ENCODE data around the gene CACNA2D3.

The CACNA2D3 gene

DNA sequence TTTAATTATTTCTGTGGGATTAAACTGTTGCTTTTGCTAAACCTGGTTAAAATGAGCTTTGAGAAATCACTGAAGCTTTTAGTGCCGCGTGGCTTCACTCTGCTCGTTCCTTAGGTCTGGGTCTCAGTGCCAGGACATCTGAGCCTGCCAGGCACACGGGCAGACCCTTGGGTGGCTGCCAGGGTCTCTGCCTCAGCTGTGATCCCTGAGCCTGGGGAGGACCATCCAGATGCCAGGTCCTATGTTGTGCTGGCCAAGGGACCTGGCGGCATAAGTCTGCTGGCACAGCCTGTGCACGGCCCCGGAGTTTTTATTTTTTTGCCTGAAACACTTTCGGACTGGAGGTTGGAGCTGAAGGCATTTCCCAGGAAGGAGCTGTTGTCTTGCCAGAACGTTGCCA, 477.4 kb downstream of the CACNA2D3 start:
- no peaks in the 10 kb centered on the region for H3K27me3 ChIP-seq (replicated peaks; ENCODE audit: insufficient read depth, low read length)
- TF ChIP-seq, protein P1, sequence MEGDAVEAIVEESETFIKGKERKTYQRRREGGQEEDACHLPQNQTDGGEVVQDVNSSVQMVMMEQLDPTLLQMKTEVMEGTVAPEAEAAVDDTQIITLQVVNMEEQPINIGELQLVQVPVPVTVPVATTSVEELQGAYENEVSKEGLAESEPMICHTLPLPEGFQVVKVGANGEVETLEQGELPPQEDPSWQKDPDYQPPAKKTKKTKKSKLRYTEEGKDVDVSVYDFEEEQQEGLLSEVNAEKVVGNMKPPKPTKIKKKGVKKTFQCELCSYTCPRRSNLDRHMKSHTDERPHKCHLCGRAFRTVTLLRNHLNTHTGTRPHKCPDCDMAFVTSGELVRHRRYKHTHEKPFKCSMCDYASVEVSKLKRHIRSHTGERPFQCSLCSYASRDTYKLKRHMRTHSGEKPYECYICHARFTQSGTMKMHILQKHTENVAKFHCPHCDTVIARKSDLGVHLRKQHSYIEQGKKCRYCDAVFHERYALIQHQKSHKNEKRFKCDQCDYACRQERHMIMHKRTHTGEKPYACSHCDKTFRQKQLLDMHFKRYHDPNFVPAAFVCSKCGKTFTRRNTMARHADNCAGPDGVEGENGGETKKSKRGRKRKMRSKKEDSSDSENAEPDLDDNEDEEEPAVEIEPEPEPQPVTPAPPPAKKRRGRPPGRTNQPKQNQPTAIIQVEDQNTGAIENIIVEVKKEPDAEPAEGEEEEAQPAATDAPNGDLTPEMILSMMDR (IDR thresholded peaks at IDR 0.05; ENCODE audit: low read length) = no peak
- TF ChIP-seq EZH2 (optimal IDR thresholded peaks at IDR 0.05; ENCODE audit: low read depth, low read length) (no peak), EZH2phosphoT487 (IDR thresholded peaks at IDR 0.05; ENCODE audit: low read length) (no peak)
- H2AFZ ChIP-seq (ENCODE audit: low read length) = no peak overlapping the region

DNA sequence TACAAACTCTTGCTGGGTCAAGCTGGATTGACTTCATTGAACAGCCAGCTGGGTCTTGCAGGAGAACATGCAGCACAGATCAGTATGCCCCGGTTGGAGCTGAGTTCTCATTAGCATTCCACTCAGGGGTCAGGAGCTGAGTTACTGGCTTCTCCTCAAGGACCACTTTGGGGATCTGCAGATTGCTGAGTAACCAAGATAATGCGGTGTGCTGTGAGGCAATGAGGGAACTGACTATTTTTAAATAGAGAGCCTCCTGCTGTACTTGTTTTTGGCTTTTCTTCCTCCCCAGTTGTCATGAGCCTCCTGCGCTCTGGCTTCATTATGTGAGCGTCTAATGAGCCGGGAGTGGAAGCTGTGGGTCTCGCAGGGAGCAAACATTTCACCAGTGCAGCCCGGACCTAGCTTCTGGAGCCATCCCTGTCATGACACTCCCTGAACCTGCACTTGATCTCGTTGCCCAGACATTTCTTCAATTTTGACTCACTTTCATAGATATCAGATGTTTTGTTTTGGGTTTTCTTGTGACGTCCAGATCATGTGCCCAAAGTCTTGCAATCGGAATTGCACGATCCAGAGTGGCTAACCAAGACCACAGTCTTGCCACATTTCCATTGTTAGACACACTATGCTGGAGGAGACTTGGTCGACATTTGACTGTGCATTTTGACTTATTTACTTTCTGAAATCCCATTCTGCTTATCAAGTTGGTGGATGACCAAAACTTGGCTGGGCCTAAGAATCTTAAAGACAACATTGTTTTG, 478.3 kb downstream of the CACNA2D3 start:
- H3K4me2 ChIP-seq (ENCODE audit: low read depth, low read length) = no peak overlapping the region
- H3K36me3 ChIP-seq (replicated peaks; ENCODE audit: insufficient read depth, low read length) = no peaks in the 10 kb centered on the region
- H3K9ac ChIP-seq (ENCODE audit: low read length) = no peak overlapping the region
- H3K4me3 ChIP-seq (ENCODE audit: low read length) = no peak overlapping the region
- no peak for DNase-seq
- no peaks in the 10 kb centered on the region for H3K9me2 ChIP-seq (replicated peaks; ENCODE audit: insufficient read depth, low read length)
- no peaks in the 10 kb centered on the region for H4K20me1 ChIP-seq (ENCODE audit: insufficient read depth, low read length)
- no peaks in the 10 kb centered on the region for H3F3A ChIP-seq (ENCODE audit: insufficient read depth, low read length)
- no peaks in the 10 kb centered on the region for H3K79me2 ChIP-seq (ENCODE audit: low read length)
- no peak overlapping the region for H3K27ac ChIP-seq (ENCODE audit: low read length)
- no peaks in the 10 kb centered on the region for H3K4me1 ChIP-seq (ENCODE audit: low read length)
- TF ChIP-seq EZH2phosphoT487 (IDR thresholded peaks at IDR 0.05; ENCODE audit: low read length) (no peak), EZH2 (optimal IDR thresholded peaks at IDR 0.05; ENCODE audit: low read depth, low read length) (no peak)
- no peak overlapping the region for H2AFZ ChIP-seq (ENCODE audit: low read length)
- no peaks in the 10 kb centered on the region for H3K27me3 ChIP-seq (replicated peaks; ENCODE audit: insufficient read depth, low read length)
- H3K9me3 ChIP-seq (replicated peaks; ENCODE audit: insufficient read depth, low read length) = no peaks in the 10 kb centered on the region

More for the DNA sequence above, 477.4 kb downstream of the CACNA2D3 start:
- Histone ChIP-seq H3F3A (ENCODE audit: insufficient read depth, low read length) (no peaks in the 10 kb centered on the region), H3K4me1 (ENCODE audit: low read length) (no peaks in the 10 kb centered on the region), H3K36me3 (replicated peaks; ENCODE audit: insufficient read depth, low read length) (no peaks in the 10 kb centered on the region), H3K27ac (ENCODE audit: low read length) (no peak overlapping the region), H3K9me3 (replicated peaks; ENCODE audit: insufficient read depth, low read length) (no peaks in the 10 kb centered on the region), H3K79me2 (ENCODE audit: low read length) (no peaks in the 10 kb centered on the region), H3K9ac (ENCODE audit: low read length) (no peak overlapping the region), H3K4me3 (ENCODE audit: low read length) (no peak overlapping the region), H4K20me1 (ENCODE audit: insufficient read depth, low read length) (no peaks in the 10 kb centered on the region), H3K4me2 (ENCODE audit: low read depth, low read length) (no peak overlapping the region), H3K9me2 (replicated peaks; ENCODE audit: insufficient read depth, low read length) (no peaks in the 10 kb centered on the region)
- no peak for DNase-seq

DNA sequence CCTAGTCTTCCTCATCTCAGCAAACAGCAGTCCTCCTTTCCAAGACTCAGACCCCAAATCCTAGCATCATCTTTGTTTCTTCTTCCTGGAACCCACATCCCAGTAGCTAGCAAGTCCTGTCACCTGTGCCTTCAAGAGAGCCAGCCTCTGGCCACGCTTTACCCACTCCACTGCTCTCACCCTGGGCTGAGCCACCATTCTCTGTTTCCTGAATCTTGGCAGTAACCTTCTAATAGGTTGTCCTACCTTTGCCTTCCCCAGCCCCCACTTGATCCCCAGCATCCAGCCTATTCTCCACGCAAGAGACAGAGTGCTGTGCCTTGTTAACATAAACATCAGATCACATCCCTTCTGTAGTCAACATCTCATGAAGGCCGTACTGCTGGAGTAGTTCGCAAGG, 482.1 kb downstream of the CACNA2D3 start:
- no peaks in the 10 kb centered on the region for H3F3A ChIP-seq (ENCODE audit: insufficient read depth, low read length)
- H3K4me1 ChIP-seq (ENCODE audit: low read length) = no peaks in the 10 kb centered on the region
- TF ChIP-seq EZH2phosphoT487 (IDR thresholded peaks at IDR 0.05; ENCODE audit: low read length) = no peak
- TF ChIP-seq, protein P1 (IDR thresholded peaks at IDR 0.05; ENCODE audit: low read length) = no peak
- TF ChIP-seq EZH2 (optimal IDR thresholded peaks at IDR 0.05; ENCODE audit: low read depth, low read length) = no peak

DNA sequence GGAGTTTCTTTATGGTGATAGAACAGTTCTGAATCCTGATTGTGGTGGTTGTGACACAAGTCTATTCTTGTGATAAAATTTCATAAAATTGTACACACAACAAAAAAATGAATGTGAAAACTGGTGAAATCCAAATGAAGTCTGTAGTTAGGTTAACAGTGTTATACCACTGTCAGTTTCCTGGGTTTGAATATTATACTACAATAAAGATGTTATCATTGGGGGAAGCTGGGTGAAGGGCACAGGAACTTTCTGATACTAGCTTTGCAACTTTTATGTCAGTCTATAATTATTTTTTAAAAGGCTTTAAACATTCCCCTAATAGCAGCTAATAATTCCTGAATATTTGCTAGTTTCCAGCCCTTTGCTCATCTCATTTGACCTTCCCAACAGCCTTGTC, 485.7 kb downstream of the CACNA2D3 start:
- DNase-seq = no peak
- H3K36me3 ChIP-seq (replicated peaks; ENCODE audit: insufficient read depth, low read length) = no peaks in the 10 kb centered on the region
- H3F3A ChIP-seq (ENCODE audit: insufficient read depth, low read length) = no peaks in the 10 kb centered on the region
- H3K27me3 ChIP-seq (replicated peaks; ENCODE audit: insufficient read depth, low read length) = no peaks in the 10 kb centered on the region
- TF ChIP-seq, protein P1 (IDR thresholded peaks at IDR 0.05; ENCODE audit: low read length) = no peak
- TF ChIP-seq EZH2 (optimal IDR thresholded peaks at IDR 0.05; ENCODE audit: low read depth, low read length) (no peak), EZH2phosphoT487 (IDR thresholded peaks at IDR 0.05; ENCODE audit: low read length) (no peak)
- no peaks in the 10 kb centered on the region for H3K9me2 ChIP-seq (replicated peaks; ENCODE audit: insufficient read depth, low read length)
- H2AFZ ChIP-seq (ENCODE audit: low read length) = no peak overlapping the region
- H3K79me2 ChIP-seq (ENCODE audit: low read length) = no peaks in the 10 kb centered on the region
- no peak overlapping the region for H3K4me3 ChIP-seq (ENCODE audit: low read length)
- no peak overlapping the region for H3K27ac ChIP-seq (ENCODE audit: low read length)
- no peaks in the 10 kb centered on the region for H3K9me3 ChIP-seq (replicated peaks; ENCODE audit: insufficient read depth, low read length)
- no peak overlapping the region for H3K9ac ChIP-seq (ENCODE audit: low read length)
- no peak overlapping the region for H3K4me2 ChIP-seq (ENCODE audit: low read depth, low read length)
- no peaks in the 10 kb centered on the region for H3K4me1 ChIP-seq (ENCODE audit: low read length)
- no peaks in the 10 kb centered on the region for H4K20me1 ChIP-seq (ENCODE audit: insufficient read depth, low read length)

More for the DNA sequence above, 482.1 kb downstream of the CACNA2D3 start:
- H3K9me2 ChIP-seq (replicated peaks; ENCODE audit: insufficient read depth, low read length) = no peaks in the 10 kb centered on the region
- no peak overlapping the region for H3K9ac ChIP-seq (ENCODE audit: low read length)
- no peaks in the 10 kb centered on the region for H3K9me3 ChIP-seq (replicated peaks; ENCODE audit: insufficient read depth, low read length)
- no peak for DNase-seq
- no peak overlapping the region for H3K4me2 ChIP-seq (ENCODE audit: low read depth, low read length)
- no peaks in the 10 kb centered on the region for H3K79me2 ChIP-seq (ENCODE audit: low read length)
- H3K27me3 ChIP-seq (replicated peaks; ENCODE audit: insufficient read depth, low read length) = no peaks in the 10 kb centered on the region
- no peak overlapping the region for H2AFZ ChIP-seq (ENCODE audit: low read length)
- no peak overlapping the region for H3K27ac ChIP-seq (ENCODE audit: low read length)
- no peaks in the 10 kb centered on the region for H3K36me3 ChIP-seq (replicated peaks; ENCODE audit: insufficient read depth, low read length)
- H4K20me1 ChIP-seq (ENCODE audit: insufficient read depth, low read length) = no peaks in the 10 kb centered on the region
- H3K4me3 ChIP-seq (ENCODE audit: low read length) = no peak overlapping the region
